NCI-H2196 treated with DMSO at 0.1 percent for 48 hours (cell line): ENCODE data around the gene FLT1.

Experiments
- DNase-seq: peaks from one replicate; lab custom pipeline; 2025; ENCODE audit not compliant: unreplicated experiment; lab: John Stamatoyannopoulos, UW

Gene FLT1

DNA sequence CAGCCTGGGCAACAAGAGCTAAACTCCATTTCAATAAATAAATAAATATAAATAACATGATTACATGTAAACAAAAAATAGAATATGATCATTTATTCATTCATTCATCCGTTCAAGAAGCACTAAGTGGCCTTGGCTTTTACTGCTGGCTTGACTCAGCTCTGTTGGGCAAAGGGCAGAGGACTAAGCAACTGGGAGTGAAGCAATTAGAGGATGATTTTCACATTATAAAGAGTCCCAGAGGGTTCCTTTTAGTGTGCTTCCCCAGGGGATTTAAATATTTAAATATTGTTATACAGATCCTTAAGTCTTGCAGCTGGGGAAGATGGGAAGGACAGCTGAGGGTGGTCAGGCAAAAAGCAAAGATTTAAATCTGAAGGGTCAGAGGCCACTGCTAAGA lies 34.9 kb upstream of the FLT1 start:
- DNase-seq = no peak

DNA sequence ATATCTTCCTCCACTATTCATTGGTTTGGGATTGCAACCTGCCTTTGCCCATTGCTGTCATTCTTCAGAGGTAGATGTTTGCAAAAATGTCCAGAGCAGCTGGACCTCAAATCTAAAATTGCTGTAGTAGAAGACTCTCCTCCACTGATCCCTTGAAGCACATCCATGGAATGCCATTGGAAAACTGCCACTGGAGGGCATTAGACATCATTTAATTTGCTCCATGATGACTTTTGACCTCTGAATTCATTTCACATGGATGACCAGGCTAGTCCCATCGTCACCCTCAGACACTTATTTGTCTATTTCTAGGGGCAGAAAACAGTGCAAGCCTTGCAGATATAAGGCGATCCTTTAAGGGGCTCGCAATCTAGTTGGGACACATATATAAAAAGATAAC lies 33.9 kb upstream of the FLT1 start:
- no peak for DNase-seq

DNA sequence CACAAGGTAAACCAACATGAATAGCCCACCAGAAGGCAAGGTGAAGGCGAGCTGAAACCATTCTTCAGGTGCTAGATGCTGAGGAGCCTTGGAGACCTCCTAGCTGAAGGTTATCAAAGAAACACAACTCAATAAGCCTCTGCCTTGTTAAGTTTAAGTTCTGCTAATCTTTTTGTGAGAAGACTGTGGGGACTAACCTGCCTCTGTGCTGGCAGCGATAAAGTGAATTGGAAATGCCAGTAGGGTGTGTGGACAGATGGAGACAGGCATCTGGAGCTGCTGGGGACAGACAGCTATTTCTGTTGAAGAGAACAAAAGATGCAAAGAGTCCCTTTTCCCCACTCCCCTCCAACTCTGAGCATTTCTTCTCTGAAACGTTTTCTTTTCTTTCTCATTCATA lies 33.5 kb upstream of the FLT1 start:
- DNase-seq = no peak

DNA sequence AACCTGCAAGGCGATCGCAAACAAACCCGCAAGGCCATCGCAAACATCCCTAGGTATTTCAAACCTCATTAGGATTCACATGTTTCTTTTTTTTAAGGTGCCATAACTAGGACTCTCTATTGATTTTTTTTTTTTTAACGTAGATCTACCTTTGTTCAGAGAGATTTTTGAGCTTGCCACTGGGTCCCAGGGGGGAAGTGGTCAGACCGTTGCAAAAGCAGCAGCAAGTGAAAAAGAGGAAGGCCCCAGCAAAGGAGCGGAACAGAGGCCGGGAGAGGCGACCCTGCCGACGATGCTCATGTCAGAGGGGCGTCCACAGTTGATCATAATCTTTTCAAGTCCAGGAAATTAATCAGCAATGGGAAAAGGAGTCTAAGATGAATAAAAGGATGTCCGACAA lies 32.7 kb upstream of the FLT1 start:
- no peak for DNase-seq

DNA sequence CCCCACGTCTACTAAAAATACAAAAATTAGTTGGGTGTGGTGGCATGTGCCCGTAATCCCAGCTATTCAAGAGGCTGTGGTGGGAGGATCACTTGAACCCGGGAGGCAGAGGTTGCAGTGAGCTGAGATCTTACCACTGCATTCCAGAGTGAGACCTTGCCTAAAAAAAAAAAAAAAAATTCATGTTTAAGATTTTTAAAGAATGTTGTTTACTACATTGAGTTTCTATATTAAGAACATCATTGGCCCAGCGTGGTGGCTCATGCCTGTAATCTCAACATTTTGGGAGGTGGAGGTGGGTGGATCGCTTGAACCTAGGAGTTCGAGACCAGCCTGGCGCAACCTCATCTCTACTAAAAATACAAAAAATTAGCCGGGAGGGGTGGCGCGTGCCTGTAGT lies 31.9 kb upstream of the FLT1 start:
- no peak for DNase-seq

DNA sequence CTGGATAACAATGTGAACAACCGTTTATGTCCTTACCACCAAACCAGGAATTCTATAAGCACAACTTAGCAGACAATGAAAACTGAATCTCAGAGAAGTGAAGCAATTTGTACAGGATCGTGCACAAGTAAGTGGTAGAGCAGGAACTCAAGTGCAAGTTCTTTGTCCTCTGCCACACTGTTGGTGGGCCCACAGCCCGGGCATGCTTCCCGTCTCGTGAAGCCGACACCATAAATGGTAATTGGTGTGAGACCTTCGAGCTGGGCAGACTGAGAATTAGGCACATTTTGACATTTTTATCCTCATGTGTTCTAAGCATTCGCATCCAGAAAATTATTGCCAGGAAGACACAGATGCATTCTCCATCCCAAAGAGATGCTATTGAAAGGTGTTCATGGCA lies 27.9 kb upstream of the FLT1 start:
- DNase-seq = no peak

DNA sequence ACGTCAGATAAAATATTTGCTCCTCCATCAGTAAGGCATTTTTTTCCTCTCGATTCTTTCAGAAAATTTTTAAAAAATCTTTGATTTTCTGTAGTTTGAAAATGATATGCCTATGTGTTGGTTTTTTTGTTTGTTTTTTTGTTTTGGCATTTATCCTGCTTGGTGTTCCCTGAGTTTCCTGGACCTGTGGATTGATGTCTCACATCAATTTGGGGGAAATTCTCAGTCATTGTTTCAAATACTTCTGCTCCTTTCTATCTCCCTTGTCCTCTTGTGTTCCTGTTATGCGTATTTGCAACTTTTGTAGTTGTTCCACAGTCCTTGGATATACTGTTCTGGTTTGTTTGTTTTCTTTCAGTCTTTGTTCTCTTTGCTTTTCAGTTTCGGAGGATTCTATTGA lies 18.8 kb upstream of the FLT1 start:
- DNase-seq = no peak

DNA sequence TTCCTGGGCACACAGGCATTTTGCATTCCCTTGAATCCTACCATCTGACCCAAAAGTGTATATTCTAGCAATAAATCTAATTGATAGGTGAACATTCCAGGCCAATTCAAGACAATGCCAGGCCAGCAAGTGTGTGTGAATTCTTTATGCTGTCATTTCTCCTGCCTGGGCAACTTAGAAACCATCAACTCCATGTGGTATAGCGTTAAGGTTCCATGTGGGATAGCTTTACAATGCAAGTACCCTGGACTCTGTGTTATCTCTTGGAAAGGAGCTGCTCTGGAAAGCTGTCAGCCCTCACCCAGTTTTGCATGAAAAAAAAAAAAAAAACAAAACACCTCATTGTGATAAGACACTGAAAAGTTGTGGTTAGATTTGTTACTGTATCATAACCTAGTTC lies 15.6 kb upstream of the FLT1 start:
- DNase-seq = no peak

DNA sequence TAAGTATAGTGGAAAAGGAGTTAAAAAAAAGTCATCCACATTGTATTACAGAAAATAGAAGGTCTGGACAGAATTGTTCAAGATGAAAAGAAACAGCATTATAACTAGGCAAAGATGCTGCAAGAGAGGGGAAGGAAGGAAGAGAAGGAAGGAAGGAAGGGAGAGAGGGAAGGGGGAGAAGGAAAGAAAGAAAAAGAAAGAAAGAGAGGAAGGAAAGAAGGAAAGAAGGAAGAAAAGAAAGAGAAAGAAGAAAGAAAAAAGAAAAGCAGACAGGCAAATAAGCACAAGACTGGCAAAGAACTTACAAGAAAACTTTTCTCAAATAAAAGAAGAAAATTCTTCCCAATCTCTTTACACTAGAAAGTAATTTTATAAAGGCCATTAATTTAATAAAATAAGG lies 15.1 kb upstream of the FLT1 start:
- no peak for DNase-seq

DNA sequence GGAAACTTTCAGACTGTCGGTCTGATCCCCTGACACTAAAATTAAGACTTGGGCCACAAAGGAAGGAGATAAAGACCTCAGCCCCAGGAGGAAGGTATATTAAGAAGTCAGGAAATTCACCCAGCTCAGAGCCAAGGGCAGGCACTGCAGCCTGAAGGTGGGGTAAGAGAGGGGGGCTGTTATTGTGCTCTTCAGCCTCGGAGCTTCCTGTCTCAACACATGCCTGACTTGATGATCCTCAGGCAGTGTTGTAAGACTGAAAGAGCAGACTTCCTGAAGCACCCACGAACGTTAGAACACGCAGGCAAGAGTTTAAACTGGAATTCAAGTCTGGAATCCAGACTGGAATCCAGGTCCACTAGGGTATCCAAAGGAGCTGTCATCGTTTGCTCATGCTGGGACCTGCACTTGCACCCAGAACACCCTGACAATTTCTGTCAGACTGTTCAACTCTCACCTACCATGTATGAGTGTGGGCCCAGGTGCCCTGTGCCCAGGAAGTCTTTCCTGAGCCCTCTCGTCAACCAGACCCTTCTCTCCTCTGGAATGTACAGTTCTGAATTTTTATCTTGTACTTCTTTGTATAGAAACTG lies 10.7 kb upstream of the FLT1 start:
- DNase-seq = no peak

DNA sequence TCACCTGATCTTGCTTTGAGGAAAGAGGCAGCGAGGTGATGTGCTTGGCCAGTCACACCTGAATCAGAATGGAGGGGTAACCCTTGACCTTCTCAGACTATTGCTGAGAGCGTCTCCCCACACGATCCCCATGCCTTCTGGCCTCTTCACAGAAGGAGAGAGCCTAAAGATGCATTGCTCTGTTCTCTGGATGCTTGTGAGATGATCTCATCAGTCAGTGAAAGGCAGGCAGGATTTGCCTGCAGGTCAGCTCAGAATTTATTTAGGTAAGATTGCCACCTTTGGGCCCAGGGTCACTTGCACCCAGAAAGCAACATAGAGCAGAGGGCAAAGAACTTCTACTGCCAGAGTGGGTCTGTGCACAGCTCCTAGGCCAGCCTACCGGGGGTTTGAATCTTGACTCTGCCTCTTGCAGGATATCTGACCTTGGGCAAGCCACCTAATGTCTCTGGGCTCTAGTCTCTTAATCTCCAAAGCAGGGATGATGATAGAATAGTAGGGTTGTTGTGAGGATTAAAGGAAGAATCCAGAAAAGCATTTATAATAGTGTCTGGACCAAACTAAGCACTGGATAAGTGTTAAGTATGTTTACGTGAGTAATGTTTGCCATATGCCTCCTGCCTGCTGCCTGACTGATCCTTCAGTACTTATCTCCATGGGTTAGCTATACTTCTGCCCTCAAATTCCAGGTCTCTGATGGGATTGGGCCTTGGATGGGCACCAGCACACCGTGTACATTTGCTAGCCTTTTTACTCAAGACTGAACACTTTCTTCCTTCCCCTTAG lies 8.4 kb upstream of the FLT1 start:
- no peak for DNase-seq

DNA sequence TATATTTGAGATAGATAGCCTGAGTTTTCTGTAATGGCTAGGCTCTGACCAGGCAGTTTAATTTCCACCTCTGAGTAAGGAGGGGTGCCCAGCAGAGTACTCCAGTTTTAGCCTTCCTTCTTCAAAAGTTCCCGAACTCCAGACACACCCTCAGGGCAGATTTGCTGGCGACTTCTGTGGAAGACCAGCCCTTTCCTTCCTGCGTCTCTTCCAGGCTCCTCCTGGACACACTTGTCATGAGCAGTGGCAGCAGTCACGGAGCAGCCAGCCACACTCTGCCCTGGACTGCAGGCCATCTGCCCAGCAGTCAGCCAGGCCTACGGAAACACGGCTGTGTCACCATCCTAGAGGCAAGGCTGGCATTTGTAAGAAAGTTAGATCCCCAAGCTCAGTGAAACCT lies 6.6 kb upstream of the FLT1 start:
- DNase-seq = no peak

DNA sequence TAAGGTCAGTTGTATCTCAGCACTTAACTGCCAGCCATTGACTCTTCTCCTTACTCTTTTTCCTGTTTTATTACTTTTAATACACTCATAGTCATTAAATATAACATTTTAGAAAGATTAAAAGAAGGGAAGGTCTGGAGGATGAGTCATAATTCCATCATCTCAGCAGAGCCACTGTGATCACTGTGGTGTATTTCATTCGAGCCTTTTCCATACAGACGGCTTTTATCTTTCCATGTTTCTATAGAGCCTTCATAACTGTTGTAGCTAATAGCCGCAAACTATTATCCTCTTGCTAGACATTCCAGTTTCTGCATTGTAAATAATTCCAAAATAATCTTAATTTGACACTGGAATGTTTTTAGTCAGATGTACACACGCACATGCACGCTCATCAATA lies 4.7 kb upstream of the FLT1 start:
- DNase-seq = no peak

DNA sequence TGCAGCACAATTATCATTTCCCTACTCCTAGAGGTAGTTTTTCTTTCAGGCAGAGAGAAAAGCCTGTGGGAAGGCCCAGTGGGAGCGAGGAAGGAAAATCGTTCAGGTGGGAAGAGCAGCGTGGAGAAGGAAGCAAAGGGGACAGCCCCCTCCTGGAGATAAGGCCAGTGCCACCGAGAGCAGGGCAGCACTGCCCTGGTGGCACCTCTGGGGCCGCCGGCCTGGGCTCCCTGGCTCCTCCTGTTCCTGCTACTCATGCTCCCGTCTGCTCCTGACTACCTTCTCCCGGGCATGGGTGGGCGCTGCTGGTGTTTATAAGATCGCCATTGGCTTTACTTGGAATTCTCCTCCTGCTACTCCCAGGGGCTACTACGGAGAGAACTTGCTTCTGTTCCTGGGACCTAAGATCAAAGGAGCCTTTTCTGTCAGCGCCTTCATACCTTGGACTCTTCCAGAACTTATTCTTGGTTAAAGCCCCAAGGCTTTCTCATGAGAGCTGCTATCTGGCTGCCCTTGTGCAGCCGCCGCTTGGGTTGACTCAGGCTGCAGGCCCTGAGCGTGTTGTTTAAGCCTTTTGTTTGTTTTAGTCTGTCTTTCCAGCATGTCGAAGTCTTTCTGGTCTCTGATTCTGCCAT lies 3.7 kb upstream of the FLT1 start:
- DNase-seq = no peak

DNA sequence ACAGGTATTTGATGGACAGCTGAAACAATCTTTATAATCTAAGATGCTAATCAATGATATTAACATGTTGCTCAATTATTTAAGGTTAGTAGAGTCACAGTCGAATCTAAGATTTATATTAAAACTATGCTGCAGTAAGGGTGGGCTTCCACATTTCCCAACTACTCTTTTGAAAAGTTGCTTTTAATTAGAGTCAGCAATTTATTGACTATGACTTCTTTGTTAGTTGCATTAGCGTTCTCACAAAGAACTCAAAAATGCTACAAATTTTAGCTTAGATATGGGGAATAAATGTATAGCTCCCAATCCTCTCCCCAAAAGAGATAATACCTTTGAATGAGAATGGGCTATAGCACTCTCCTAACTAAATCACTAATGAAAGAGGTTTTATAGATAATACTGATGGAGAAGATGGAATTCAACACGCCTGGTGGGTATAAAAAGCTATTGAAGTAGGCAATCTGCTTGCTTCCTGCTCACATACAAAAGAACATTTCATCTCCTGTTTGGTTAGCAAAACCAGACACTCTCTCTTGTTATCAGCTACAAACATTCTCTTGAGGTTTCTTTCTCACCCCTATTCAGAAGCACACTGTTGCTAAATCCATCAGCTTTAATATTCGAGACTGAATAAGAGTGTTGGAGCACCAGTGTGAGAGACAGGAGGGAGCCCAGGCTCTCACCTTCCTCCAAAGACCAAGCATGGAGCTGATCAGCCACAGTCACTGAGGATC lies 2.4 kb upstream of the FLT1 start:
- no peak for DNase-seq

DNA sequence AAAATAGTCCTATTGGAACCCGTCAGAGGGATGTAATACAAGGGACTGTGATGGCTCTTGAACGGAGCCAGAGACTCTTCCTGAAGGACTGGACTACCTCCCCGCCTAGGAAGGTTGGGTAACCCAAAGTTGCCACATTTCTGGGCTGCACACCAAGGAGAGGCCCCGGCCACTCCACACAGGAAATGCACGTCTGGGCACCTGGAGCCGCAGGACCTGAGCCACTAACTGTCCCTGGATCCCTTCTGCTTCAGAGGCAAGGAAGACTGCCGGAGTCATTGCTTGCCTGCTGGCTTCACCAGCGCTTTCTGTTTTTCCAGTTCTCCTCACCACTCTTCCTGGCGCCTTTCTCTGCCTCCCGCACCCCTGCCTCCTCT lies 1.2 kb upstream of the FLT1 start:
- DNase-seq = no peak

DNA sequence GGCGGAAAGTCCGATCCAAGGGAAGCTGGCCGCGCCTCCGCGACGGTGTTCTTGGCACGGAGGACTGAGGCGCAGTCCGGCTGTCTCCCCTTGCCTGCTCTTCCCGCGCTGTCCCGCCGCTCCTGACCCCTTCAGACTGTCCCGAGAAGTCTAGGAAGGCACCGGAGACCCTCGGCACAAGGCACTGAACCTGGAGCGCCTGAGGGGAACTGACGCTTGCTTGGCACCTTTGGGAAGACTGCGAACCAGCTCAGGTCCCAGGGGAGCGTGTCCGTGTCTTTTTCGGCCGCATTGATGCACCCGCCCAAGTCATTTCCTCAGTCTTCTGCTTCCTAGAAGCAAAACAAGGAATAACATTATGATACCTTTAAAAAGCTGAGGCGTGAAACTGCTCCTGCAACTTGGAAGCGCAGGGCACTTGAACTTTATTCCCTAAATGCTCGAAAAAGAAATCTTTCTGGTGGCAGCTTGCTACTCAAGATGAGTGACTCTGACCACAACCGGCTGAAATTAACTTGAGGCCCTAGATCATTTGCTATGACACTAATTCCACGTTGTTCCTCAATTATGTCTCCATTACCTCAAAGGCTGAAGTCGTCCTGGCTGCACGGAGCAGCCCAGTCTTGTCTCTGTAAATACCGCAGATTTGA lies 735 bp upstream of the FLT1 start:
- no peak for DNase-seq

DNA sequence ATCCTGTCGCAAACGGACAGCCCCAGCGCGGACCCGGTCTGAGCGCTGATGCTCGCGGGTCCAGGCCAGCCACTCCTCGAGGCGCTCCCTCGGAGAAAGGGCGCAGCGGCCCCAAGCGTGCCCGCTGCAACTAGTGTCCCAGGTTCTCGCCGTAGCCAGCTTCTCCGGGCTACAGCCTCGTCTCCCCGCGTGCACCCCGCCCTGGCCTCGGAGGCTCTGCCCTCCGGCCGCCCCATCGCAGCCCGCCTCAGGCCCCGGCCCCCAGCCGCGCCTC lies 487 bp downstream of the FLT1 start:
- DNase-seq = no peak

DNA sequence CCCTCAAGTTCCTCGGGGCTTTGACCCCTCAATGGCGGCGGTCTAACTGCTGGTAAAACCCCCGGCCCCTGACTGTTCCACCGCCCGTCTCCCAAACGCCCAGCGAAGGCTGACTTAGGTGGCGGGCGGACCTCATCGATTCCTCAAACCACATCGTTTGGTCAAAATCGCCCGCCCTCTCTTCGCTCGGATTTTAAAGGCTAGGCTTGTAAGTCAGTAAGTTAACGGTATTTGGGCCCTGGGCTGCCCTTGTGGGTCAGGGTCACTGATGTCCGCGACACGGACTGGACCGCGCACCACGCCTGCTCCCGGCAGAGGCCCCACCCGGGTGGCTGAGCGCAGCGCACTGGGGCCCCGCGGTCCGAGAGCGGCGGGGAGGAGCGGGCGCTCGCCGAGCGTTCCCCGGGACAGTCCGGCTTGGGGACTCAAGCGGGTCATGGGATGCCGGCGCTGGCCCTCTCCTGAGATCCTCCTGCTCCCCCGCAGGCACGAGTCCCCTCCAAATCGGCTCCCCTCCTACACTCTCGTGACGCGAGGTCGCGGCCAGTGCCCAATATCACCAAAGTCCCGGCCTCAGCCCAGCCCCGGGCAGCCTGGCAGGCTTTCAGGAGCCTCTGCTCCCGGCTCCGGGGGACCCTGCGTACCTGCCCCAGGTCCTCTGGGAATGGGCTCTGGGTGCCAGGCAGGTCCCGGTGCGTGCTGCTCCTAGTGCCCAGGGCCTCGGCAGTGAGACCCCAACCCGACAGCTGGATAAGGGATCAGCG lies 1.0 kb downstream of the FLT1 start:
- DNase-seq = no peak

DNA sequence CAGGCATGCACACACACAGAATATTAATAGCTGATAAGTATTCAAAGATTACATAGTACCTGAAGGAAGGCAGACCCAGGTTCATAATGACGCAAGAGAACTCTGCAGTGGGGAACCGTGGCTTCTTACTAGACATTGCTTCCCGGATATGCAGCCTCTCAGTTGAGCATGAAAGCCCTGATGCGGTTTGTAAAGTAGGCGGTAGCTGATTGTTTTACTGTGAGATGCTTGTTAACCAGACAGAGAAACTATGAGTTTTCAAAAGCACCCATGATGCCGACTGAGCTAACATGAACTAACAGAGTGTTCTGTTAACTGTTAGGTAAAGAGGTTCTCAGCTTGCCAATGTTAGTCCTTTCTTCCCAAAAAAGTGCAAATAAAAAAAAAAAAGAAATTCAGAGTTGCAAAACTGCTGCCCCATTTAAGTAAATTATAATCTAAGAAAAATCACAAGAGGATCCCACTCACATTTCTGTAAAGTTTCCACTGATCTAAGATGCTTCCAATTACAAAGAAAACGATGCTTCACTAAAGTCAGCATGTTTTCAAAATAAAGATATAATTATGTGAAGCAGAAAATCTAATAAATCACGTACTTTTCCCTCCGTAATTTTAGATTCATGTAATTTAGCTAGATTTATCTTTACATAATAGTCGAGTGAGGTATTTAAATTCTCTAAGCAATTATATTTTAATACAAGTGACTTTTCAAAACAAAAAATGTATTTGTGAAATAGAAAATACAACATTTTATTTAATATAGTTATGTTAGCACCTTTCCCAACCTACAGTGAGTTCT lies 2.2 kb downstream of the FLT1 start:
- no peak for DNase-seq
